ENCODE data around the gene ATP4B.

DNA sequence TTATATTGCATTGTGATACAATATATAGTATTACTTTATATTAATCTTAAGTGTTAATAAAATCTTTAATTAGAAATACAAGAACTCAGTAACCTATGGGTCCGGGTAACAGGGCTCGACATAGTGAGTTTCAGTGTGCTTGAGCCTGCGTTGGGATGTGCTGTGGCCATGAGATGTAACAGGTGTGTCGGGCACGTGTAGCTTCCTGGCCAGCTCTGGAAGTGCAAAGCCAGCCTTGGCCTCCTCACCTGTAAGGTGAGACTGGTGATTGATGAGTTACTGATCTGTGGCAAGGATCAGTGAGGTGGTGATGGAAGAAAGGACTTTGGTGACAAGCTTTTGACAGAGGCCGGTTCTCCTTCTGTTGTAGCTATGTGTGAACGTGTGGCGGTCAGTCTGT is 19.2 kb downstream of the ATP4B start:
- TF ChIP-seq, protein P1, sequence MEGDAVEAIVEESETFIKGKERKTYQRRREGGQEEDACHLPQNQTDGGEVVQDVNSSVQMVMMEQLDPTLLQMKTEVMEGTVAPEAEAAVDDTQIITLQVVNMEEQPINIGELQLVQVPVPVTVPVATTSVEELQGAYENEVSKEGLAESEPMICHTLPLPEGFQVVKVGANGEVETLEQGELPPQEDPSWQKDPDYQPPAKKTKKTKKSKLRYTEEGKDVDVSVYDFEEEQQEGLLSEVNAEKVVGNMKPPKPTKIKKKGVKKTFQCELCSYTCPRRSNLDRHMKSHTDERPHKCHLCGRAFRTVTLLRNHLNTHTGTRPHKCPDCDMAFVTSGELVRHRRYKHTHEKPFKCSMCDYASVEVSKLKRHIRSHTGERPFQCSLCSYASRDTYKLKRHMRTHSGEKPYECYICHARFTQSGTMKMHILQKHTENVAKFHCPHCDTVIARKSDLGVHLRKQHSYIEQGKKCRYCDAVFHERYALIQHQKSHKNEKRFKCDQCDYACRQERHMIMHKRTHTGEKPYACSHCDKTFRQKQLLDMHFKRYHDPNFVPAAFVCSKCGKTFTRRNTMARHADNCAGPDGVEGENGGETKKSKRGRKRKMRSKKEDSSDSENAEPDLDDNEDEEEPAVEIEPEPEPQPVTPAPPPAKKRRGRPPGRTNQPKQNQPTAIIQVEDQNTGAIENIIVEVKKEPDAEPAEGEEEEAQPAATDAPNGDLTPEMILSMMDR (IDR thresholded peaks at IDR 0.05) = no peak
- TF ChIP-seq POLR2A (IDR thresholded peaks at IDR 0.05) = no peak
